Spleen (tissue), 13 donors: ENCODE measurements around the gene BSCL2. TPM values are rescaled to one million over a fixed set of nuclear protein-coding genes. Genes with fewer than 3 reads are reported as not detected.
A peak's percentile ranks its signal among the peaks of the same experiment; 100 is the strongest.

Experiments used
- DNase-seq: peaks from one replicate; pipeline ENCODE4 v3.0.0-alpha.2; 2020
- H3K27ac ChIP-seq, 8 donors: fragments of 200-600 bp; sonication (generic) in 7 of 8; 1 replicate in 4 of 8; 2 replicates in 4 of 8; pipeline versions ENCODE4 v1.5.0 to v1.8.0; 2016 to 2021; ENCODE audit warnings: inconsistent platforms in 4 of 8, mild to moderate bottlenecking in 4 of 8, moderate library complexity in 1 of 8
- H3K27me3 ChIP-seq, 7 donors: fragments of 200-600 bp; sonication (generic) in 6 of 7; replicated peaks in 1 of 7; 1 replicate in 4 of 7; 2 replicates in 3 of 7; pipeline versions ENCODE4 v1.5.0 to v1.8.0; 2016 to 2021; ENCODE audit warnings: inconsistent platforms in 3 of 7, mild to moderate bottlenecking in 1 of 7
- H3K36me3 ChIP-seq, 6 donors: fragments of 200-600 bp; sonication (generic) in 5 of 6; 1 replicate in 4 of 6; 2 replicates in 2 of 6; pipeline versions ENCODE4 v1.5.0 to v1.8.0; 2016 to 2021; ENCODE audit warnings: inconsistent platforms in 2 of 6
- H3K4me1 ChIP-seq, 6 donors: fragments of 200-600 bp; sonication (generic) in 5 of 6; 1 replicate in 3 of 6; 2 replicates in 3 of 6; pipeline versions ENCODE4 v1.5.0 to v1.8.0; 2016 to 2021; ENCODE audit warnings: inconsistent platforms in 3 of 6
- H3K4me3 ChIP-seq, 8 donors: fragments of 200-600 bp; sonication (generic) in 7 of 8; 1 replicate in 4 of 8; 2 replicates in 4 of 8; pipeline versions ENCODE4 v1.5.0 to v1.8.0; 2016 to 2021; ENCODE audit warnings: inconsistent platforms in 4 of 8, mild to moderate bottlenecking in 4 of 8, moderate library complexity in 2 of 8
- H3K9me3 ChIP-seq, 8 donors: fragments of 200-600 bp; sonication (generic) in 7 of 8; 1 replicate in 4 of 8; 2 replicates in 4 of 8; pipeline versions ENCODE4 v1.5.0 to v1.8.0; 2016 to 2021; ENCODE audit warnings: inconsistent platforms in 4 of 8
- CTCF ChIP-seq, 11 experiments: fragments of 200-600 bp in 7 of 11; fragments of 450-650 bp in 4 of 11; sonication (generic) in 4 of 11; IDR thresholded peaks in 8 of 11; conservative IDR thresholded peaks in 3 of 11; 1 replicate in 7 of 11; 2 replicates in 4 of 11; pipeline versions ENCODE4 v1.4.0 to v1.8.0; 2016 to 2021; ENCODE audit warnings: antibody characterized with exemption in 11 of 11, inconsistent platforms in 4 of 11, mild to moderate bottlenecking in 1 of 11
- POLR2A ChIP-seq, 3 donors: fragments of 450-650 bp; IDR thresholded peaks; one replicate each; pipeline ENCODE4 v1.5.1; 2017; ENCODE audit warnings: antibody characterized with exemption in 3 of 3, mild to moderate bottlenecking in 1 of 3
- POLR2AphosphoS5 ChIP-seq, 3 donors: sonication (generic); formaldehyde crosslinking; IDR thresholded peaks; one replicate each; pipeline ENCODE4 v1.5.1; 2017; ENCODE audit warnings: antibody characterized with exemption in 3 of 3
- WGBS, 5 donors: extraction: QIAGEN DNeasy Blood & Tissue Kit in 3 of 5; methylation state at CpG; one replicate each; pipeline versions ENCODE4 v1.1.5 to v1.1.7; 2013 to 2018; 5-methylcytosine and 5-hydroxymethylcytosine counted together
- intact Hi-C: fragments of 100-400 bp; cut with DNase I; formaldehyde crosslinking; loops from one replicate; pipeline ENCODE4 v1.15.0; 2023; ENCODE audit warnings: low total_unique reads
- long read RNA-seq, 2 donors: transcript quantifications; one replicate each; lab custom pipeline, GENCODE V29; 2026
- polyA plus RNA-seq, 3 donors: library from polyadenylated mRNA; stranded (reverse); fragments of 200-250 nt; gene quantifications; one replicate each; pipeline ENCODE4 v1.2.1, GENCODE V29; 2013
- total RNA-seq, 7 donors: library from RNA; depleted of rRNA in 3 of 7; stranded (reverse); fragments of >200 nt in 3 of 7; fragmentation: NEBNext Ultra II Directional in 4 of 7; extraction: Animal tissue kit (Norgen Biotek cat#: 25700) in 4 of 7; gene quantifications; one replicate each; pipeline versions ENCODE4 v1.1.0 to v1.2.1, GENCODE V29; 2016 to 2021
- donor health status: healthy with polysubstance abuse.
- donor health status: DM: no; HTN: no; CAD: no; lungs with moderate emphysema.
- donor health status: DM: no; HTN: no; CAD: no.
- donor health status: Bipolar disorder and iron deficiency.
- donor health status: healthy.
- donor health status: DM: no; HTN: no; CAD: no.
- donor health status: DM: yes; HTN: yes; CAD: no.

Gene BSCL2
- total RNA-seq (10 to 100 TPM; 25.6 to 66.0 (median 34.4) TPM), polyA plus RNA-seq (10 to 100 TPM; 47.7 to 62.6 (median 47.8) TPM)
- long read RNA-seq, donor 1, partial matches to known transcripts: 0 of 7 reads
- long read RNA-seq, donor 1, other reads (novel, unspliced or antisense): 0 of 7 reads
- long read RNA-seq, donor 2, transcript BSCL2-207 (11 exons, 1,516 nt): major isoform, 6 of 10 reads
- long read RNA-seq, donor 2, partial matches to known transcripts: 0 of 10 reads
- long read RNA-seq, donor 2, other reads (novel, unspliced or antisense): 0 of 10 reads

GRCh38 chr11:62707277-62707861, at the start of gene BSCL2, which contains the start of gene GNG3:
BSCL2 (minus strand) TSS chr11:62707424; CDS start chr11:62707195, 229 bp downstream.
GNG3 (plus strand) TSS chr11:62707676; CDS start chr11:62708296, 620 bp downstream.
- Histone ChIP-seq H3K9me3 (no peaks in the 10 kb centered on the region), H3K27ac (peak within 1 kb of the TSS; percentile 93 to 99 (median 97)), H3K36me3 (peaks cover 0 to 27% (median 18%) of the 10 kb centered on the region in 6 donors), H3K4me3 (peak within 1 kb of the TSS; percentile 67 to 94 (median 84)), H3K4me1 (peaks cover 34 to 84% (median 53%) of the 10 kb centered on the region in 6 donors), H3K27me3 (no peaks in the 10 kb centered on the region)
- no peak for TF ChIP-seq POLR2A (IDR thresholded peaks at IDR 0.05)
- TF ChIP-seq POLR2AphosphoS5 (IDR thresholded peaks at IDR 0.05): peak in 1 of 3 donors; percentile 61
- 82 to 97% (median 86%) methylated on average over 8 to 10 of the region's 10 CpGs for WGBS, 5 donors
- DNase-seq: peak; percentile 84
- intact Hi-C loops: no loop called here

GRCh38 chr11:62755086-62755615, 47.9 kb upstream of the BSCL2 start:
- TF ChIP-seq CTCF (IDR thresholded peaks at IDR 0.05 in 8 of 11, conservative IDR thresholded peaks at IDR 0.05 in 3 of 11) (no peak), POLR2A (IDR thresholded peaks at IDR 0.05) (no peak), POLR2AphosphoS5 (IDR thresholded peaks at IDR 0.05) (no peak)
- Histone ChIP-seq H3K4me3 (peak overlapping the region in 1 of 8 donors; percentile 80), H3K36me3 (peaks cover 0 to 22% (median 7%) of the 10 kb centered on the region in 6 donors), H3K4me1 (peaks cover 7 to 44% (median 28%) of the 10 kb centered on the region in 6 donors), H3K9me3 (no peaks in the 10 kb centered on the region), H3K27me3 (no peaks in the 10 kb centered on the region), H3K27ac (no peak overlapping the region)
- intact Hi-C loops: no loop called here
- DNase-seq: peak; percentile 64
- 87 to 91% (median 90%) methylated on average over 10 of the region's 10 CpGs for WGBS, 5 donors

GRCh38 chr11:62753736-62754603, 46.7 kb upstream of the BSCL2 start, which contains the start of gene ZBTB3:
ZBTB3 (minus strand) TSS chr11:62754160; CDS start chr11:62753664, 496 bp downstream.
- DNase-seq: peak; percentile 97
- intact Hi-C loops: no loop called here
- Histone ChIP-seq H3K9me3 (no peaks in the 10 kb centered on the region), H3K4me1 (peaks cover 7 to 56% (median 28%) of the 10 kb centered on the region in 6 donors), H3K27ac (peak within 1 kb of the TSS; percentile 91 to 98 (median 96)), H3K27me3 (no peaks in the 10 kb centered on the region), H3K36me3 (peaks cover 0 to 32% (median 10%) of the 10 kb centered on the region in 6 donors), H3K4me3 (peak within 1 kb of the TSS; percentile 58 to 80 (median 65))
- WGBS, 5 donors: 0 to 2% (median 1%) methylated on average over 47 of the region's 47 CpGs
- TF ChIP-seq POLR2AphosphoS5 (IDR thresholded peaks at IDR 0.05) (peak; percentile 88 to 96 (median 93)), POLR2A (IDR thresholded peaks at IDR 0.05) (peak; percentile 38 to 63 (median 38)), CTCF (IDR thresholded peaks at IDR 0.05 in 8 of 11, conservative IDR thresholded peaks at IDR 0.05 in 3 of 11) (peak in 6 of 11 experiments; percentile 30 to 73 (median 40))
